ENCODE measurements around the gene EXTL1. TPM values are rescaled to one million over a fixed set of nuclear protein-coding genes. Genes with fewer than 3 reads are reported as not detected.
A peak's percentile ranks its signal among the peaks of the same experiment; 100 is the strongest.

Gene EXTL1
- total RNA-seq, 1 donor from 2014 or later: 1.8 TPM

DNA sequence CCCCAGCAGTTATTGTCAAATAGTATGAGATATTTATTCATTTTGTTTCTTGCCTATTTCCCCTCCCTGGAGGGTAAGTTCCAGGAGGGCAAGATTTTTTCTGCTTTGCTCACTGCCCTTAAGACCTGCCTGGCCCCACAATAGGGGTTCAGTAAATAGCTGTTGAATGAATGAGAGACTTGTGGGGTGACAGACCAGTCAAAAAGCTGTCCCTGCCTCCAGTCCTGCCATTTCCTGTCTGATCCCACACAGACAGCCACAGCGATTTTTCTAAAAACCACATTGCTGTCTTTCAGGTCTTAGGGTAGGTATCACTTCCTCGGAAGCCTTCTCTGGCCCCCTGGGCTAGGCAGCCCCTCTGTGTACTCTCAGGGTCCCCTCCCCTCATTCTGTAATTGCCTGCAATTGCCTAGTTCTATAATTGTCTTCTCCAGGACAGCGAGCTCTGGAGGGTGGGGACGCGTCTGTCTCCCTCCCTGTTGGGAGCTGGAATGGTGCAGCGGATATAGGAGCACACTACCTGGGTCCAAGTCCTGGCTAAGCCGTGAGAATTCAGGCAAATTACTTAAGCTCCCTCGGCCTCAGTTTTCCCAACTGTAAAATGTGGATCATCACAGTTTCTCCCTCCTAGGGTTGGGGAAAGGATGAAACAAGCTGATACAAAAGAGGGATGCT is 1.8 kb upstream of the EXTL1 start:
- TF ChIP-seq, protein P1, sequence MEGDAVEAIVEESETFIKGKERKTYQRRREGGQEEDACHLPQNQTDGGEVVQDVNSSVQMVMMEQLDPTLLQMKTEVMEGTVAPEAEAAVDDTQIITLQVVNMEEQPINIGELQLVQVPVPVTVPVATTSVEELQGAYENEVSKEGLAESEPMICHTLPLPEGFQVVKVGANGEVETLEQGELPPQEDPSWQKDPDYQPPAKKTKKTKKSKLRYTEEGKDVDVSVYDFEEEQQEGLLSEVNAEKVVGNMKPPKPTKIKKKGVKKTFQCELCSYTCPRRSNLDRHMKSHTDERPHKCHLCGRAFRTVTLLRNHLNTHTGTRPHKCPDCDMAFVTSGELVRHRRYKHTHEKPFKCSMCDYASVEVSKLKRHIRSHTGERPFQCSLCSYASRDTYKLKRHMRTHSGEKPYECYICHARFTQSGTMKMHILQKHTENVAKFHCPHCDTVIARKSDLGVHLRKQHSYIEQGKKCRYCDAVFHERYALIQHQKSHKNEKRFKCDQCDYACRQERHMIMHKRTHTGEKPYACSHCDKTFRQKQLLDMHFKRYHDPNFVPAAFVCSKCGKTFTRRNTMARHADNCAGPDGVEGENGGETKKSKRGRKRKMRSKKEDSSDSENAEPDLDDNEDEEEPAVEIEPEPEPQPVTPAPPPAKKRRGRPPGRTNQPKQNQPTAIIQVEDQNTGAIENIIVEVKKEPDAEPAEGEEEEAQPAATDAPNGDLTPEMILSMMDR (IDR thresholded peaks at IDR 0.05; ENCODE audit: unreplicated experiment): no peak
- no peaks in the 10 kb centered on the region for H3K9me3 Mint-ChIP-seq (ENCODE audit: unreplicated experiment)
- H3K27ac Mint-ChIP-seq (ENCODE audit: unreplicated experiment): no peak overlapping the region
- no peak for DNase-seq (ENCODE audit: low spot score)
- no peaks in the 10 kb centered on the region for H3K27me3 Mint-ChIP-seq (ENCODE audit: unreplicated experiment)
- H3K4me3 Mint-ChIP-seq (ENCODE audit: unreplicated experiment): peak overlapping the region; percentile 3
- H3K4me1 Mint-ChIP-seq (ENCODE audit: unreplicated experiment): peaks cover 4% of the 10 kb centered on the region
- H3K36me3 Mint-ChIP-seq (ENCODE audit: low read depth, unreplicated experiment): no peaks in the 10 kb centered on the region

DNA sequence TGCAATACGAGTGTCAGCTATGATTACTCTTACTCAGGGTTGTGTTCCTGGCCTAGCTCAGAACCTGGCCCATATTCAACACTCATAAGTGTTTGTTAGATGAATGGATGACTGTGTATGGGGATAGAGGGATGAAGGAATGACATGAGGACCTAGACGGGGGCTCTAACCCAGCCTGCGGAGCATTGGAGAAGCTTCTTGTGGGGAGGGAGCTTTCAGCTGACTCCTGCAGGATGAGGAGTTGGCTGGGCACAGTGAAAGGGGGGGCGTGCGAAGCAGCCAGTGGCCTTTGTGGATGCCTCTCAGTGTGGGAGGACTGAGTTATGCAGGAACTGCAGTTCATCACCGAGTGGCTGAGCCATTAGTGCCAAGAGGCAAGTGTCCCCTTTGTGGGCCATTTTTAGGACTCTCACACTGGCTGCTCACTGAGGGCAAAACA is 1.2 kb upstream of the EXTL1 start:
- no peaks in the 10 kb centered on the region for H3K36me3 Mint-ChIP-seq (ENCODE audit: low read depth, unreplicated experiment)
- peaks cover 4% of the 10 kb centered on the region for H3K4me1 Mint-ChIP-seq (ENCODE audit: unreplicated experiment)
- H3K27ac Mint-ChIP-seq (ENCODE audit: unreplicated experiment): no peak overlapping the region
- no peaks in the 10 kb centered on the region for H3K9me3 Mint-ChIP-seq (ENCODE audit: unreplicated experiment)
- TF ChIP-seq, protein P1 (IDR thresholded peaks at IDR 0.05; ENCODE audit: unreplicated experiment): no peak
- no peaks in the 10 kb centered on the region for H3K27me3 Mint-ChIP-seq (ENCODE audit: unreplicated experiment)
- peak overlapping the region; percentile 3 for H3K4me3 Mint-ChIP-seq (ENCODE audit: unreplicated experiment)
- no peak for DNase-seq (ENCODE audit: low spot score)

DNA sequence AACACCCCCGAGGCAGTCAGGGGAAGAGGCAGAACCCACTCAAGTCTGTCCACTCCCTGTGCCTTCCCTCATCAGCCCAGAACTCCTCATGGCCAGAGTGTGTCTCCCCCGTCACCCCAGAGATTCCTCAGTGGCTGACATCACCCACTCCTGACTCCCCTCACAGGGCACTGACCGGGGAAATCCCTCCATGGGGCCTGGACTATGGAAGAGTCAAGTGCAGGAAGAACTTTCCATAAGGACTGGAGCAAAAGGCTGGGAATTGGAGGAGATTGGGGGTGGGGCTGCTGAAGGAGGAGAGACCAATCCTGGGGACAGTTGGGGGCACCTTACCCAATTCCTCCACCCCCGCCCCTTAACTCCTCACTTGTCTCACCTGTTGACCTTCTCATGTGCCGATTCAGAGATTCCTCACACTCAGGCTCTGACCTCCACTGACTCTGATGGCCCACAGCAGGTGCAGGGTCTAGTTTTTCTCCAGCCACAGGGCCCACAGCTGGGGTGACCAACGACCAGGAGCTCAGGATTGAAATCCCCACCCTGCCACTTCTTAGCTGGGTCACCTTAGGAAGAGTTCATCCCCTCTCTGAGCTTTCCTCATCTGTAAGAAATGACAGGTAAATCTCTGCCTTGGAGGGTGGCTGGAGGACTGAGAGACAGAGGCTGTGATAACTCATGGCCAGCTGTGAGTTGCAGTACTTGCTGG is 481 bp upstream of the EXTL1 start:
- Mint-ChIP-seq H3K9me3 (ENCODE audit: unreplicated experiment) (no peaks in the 10 kb centered on the region), H3K4me3 (ENCODE audit: unreplicated experiment) (peak overlapping the region; percentile 88), H3K4me1 (ENCODE audit: unreplicated experiment) (peaks cover 4% of the 10 kb centered on the region)

DNA sequence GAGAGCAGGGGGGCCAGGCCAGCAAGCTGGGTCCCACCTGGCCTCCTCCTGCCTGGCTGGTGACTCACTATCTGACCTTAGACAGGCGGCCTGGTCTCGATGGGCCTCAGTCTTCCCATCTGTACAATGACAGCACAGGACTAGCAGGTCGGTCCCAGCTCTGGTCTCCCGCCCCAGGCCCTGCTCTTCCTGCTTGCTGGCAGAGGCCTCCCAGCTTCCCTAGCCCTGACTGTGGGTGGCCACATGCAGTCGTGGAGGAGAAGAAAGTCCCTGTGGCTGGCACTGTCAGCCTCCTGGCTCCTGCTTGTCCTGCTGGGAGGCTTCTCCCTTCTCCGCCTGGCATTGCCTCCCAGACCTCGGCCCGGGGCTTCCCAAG is 817 bp downstream of the EXTL1 start:
- Mint-ChIP-seq H3K27ac (ENCODE audit: unreplicated experiment) (no peak overlapping the region), H3K9me3 (ENCODE audit: unreplicated experiment) (no peaks in the 10 kb centered on the region), H3K27me3 (ENCODE audit: unreplicated experiment) (no peaks in the 10 kb centered on the region), H3K36me3 (ENCODE audit: low read depth, unreplicated experiment) (no peaks in the 10 kb centered on the region), H3K4me3 (ENCODE audit: unreplicated experiment) (no peak overlapping the region), H3K4me1 (ENCODE audit: unreplicated experiment) (peaks cover 4% of the 10 kb centered on the region)
- TF ChIP-seq, protein P1 (IDR thresholded peaks at IDR 0.05; ENCODE audit: unreplicated experiment): no peak
- no peak for DNase-seq (ENCODE audit: low spot score)

More for the DNA sequence above, 481 bp upstream of the EXTL1 start:
- Mint-ChIP-seq H3K27me3 (ENCODE audit: unreplicated experiment) (no peaks in the 10 kb centered on the region), H3K36me3 (ENCODE audit: low read depth, unreplicated experiment) (no peaks in the 10 kb centered on the region), H3K27ac (ENCODE audit: unreplicated experiment) (no peak overlapping the region)
- TF ChIP-seq, protein P1 (IDR thresholded peaks at IDR 0.05; ENCODE audit: unreplicated experiment): no peak
- no peak for DNase-seq (ENCODE audit: low spot score)

DNA sequence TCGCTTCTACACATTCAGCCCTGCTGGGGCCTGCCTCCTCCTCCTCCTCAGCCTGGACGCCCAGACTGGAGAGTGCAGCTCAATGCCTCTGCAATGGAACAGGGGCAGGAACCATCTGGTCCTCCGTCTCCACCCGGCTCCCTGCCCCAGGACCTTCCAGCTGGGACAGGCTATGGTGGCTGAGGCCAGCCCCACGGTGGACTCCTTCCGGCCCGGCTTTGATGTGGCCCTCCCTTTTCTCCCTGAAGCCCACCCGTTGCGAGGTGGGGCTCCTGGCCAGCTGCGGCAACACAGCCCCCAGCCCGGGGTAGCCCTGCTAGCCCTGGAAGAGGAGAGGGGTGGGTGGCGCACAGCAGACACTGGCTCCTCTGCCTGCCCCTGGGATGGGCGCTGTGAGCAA is 1.4 kb downstream of the EXTL1 start:
- Mint-ChIP-seq H3K4me3 (ENCODE audit: unreplicated experiment) (no peak overlapping the region), H3K9me3 (ENCODE audit: unreplicated experiment) (no peaks in the 10 kb centered on the region), H3K4me1 (ENCODE audit: unreplicated experiment) (peaks cover 4% of the 10 kb centered on the region)

More for the DNA sequence above, 1.4 kb downstream of the EXTL1 start:
- H3K27me3 Mint-ChIP-seq (ENCODE audit: unreplicated experiment): peaks cover 1% of the 10 kb centered on the region
- TF ChIP-seq, protein P1 (IDR thresholded peaks at IDR 0.05; ENCODE audit: unreplicated experiment): no peak
- no peaks in the 10 kb centered on the region for H3K36me3 Mint-ChIP-seq (ENCODE audit: low read depth, unreplicated experiment)
- H3K27ac Mint-ChIP-seq (ENCODE audit: unreplicated experiment): no peak overlapping the region
- no peak for DNase-seq (ENCODE audit: low spot score)

Data from endothelial cell (in vitro differentiated cells).